DLD1 (cell line): ENCODE data around the gene KRTCAP2.

Experiments used
- in situ Hi-C: cut with HindIII; loops from 2 replicates; pipeline ENCODE4 v1.10.0; 2017; ENCODE audit warnings: low sequenced_read_pairs

KRTCAP2 gene

DNA sequence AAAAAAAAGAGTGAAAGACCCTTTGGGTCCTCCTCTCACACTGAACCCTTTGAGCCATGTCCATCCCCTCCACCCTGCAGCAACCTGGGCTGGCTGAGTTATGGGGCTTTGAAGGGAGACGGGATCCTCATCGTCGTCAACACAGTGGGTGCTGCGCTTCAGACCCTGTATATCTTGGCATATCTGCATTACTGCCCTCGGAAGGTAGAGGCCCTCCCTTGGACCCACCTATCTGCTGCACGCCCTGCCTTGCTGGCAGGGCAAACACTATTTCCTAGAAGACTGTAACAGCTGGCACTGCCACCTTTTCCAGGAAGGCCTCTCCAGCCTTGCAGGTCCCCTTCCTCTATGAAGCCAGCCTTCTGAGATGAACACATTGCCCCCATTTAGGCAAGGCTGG is 36.4 kb downstream of the KRTCAP2 start:
- in situ Hi-C loops: no loop called here

DNA sequence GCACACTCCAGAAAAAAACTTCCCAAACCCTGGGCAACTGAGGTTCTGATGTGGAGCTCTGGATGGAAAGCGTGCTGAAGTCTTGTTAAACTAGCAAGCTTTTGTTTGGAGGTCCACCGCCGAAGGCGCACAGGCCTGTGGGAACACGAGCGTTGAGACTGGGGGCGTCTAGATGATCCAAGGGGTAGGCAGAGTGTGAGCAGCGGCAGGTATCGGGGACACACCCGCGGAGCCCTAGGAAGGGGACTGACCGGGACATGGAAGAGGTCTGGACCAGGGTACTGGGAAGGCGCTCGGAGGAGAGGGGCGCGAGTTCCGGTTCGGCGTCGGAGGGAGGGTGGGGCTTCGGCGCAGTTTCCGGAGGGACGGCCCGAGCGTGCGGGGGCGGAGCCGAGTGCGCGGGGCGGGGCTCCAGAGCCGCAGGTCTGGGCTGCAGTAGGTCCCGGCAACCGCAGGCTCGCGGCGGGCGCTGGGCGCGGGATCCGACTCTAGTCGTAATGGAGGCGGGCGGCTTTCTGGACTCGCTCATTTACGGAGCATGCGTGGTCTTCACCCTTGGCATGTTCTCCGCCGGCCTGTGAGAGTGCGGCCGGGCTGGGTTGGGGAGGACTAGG is 37.6 kb downstream of the KRTCAP2 start, which contains the start of gene SLC50A1:
SLC50A1 (plus strand) TSS at position 438 of the 614 bp plus-strand sequence; CDS start at position 498, 60 bp downstream.
- in situ Hi-C loops: no loop called here

DNA sequence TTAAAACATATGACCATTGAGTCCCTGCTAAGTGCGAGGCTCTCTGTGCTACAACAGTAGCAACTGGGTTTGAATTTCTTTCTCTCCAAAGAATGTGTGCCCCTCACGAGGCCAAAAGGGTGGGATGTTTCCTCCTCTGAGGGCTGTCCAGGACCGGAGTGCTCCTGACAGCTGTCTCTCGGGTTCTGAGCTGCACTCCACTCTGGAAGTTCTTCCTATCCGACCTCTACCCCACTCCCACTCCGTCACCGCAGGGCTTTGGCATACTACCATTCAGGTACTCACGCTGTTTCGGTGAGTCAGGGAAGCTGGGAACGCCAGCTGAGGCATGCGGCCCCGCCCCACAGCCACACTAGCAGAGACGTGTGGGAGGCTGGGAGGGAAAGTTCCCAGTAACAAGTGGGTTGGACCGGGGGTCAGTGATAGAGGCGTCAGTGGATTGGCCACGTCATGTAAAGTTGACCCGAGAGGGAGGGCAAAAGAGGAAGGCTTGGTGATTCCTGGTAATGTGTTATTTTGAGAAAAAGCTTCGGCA is 38.2 kb downstream of the KRTCAP2 start:
- in situ Hi-C loops: no loop called here

DNA sequence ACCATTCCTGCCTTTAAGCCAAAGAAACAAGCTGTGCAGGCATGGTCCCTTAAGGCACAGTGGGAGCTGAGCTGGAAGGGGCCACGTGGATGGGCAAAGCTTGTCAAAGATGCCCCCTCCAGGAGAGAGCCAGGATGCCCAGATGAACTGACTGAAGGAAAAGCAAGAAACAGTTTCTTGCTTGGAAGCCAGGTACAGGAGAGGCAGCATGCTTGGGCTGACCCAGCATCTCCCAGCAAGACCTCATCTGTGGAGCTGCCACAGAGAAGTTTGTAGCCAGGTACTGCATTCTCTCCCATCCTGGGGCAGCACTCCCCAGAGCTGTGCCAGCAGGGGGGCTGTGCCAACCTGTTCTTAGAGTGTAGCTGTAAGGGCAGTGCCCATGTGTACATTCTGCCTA is 38.8 kb downstream of the KRTCAP2 start:
- in situ Hi-C loops: no loop called here

DNA sequence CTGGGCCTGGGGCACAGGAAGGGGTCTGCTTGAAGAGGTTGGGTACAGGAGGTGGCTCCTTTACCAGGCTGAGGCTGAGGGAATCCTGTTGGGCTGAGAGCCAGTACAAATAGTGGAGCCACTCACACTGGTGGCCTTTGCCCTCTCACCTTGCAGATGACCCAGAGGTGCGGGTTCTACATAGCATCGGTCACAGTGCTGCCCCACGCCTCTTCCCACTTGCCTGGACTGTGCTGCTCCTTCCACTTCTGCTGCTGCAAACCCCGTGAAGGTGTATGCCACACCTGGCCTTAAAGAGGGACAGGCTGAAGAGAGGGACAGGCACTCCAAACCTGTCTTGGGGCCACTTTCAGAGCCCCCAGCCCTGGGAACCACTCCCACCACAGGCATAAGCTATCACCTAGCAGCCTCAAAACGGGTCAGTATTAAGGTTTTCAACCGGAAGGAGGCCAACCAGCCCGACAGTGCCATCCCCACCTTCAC is 39.3 kb downstream of the KRTCAP2 start:
- in situ Hi-C loops: no loop called here

DNA sequence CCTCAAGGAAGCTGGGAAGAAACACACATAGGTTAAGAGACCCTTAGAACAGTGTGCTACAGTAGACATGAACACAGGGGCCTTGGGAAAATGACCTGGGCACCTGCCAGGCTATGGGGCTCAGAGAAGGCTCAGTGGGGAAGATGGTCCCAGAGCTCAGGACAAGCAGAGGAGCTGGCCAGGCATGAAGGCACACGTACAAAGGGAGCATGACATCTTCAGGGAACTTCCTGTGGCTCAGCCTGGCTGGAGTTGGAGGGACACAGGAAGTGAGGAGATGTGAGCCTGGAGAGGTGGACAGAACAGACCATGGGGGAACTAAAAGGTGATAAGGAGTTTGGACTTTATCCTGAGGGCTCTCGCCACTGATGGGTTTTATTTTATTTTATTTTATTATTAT is 41.2 kb downstream of the KRTCAP2 start:
- in situ Hi-C loops: no loop called here

DNA sequence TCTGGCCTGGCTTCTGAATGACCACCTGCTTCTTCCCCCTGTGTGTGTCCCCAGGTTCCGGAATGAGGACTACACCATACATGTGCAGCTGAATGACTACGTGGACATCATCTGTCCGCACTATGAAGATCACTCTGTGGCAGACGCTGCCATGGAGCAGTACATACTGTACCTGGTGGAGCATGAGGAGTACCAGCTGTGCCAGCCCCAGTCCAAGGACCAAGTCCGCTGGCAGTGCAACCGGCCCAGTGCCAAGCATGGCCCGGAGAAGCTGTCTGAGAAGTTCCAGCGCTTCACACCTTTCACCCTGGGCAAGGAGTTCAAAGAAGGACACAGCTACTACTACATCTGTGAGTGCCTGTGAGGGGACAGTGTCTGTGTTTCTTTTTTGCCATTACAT is 41.8 kb downstream of the KRTCAP2 start:
- in situ Hi-C loops: no loop called here

DNA sequence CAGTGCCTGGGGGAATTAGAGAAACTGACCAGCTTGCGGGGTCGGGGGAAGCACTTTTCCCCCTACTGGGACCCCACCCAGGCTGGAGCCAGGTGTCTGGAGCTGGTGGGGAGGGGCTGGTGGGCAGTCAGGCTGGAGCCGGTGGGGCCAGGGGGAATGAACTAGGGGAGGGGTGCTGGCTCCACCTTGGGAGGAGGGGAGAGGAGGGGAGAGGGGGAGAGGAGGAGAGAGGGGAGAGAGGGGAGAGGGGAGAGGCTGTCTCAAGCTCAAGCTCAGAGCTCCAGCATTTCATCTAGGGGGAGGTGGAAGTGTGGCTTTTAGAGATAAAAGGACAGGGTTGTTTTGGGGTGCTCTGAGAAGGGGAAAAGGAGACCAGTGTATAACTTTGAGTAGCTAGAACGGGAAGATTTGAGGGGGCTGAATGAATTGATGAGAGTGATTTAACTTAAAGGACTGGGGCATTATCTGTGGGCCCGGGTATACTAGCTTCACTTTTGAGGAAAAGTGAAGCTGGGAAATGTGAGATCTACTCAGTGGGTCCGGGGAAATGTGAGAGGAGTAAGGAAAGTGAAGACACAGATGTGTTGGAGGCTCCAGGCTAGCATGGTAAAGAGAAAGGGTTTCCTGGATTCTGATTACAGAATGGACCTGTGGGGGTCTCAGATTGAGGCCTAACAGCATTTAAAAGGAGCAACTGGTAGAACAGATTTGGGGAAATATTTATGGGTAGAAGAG is 42.7 kb downstream of the KRTCAP2 start:
- in situ Hi-C loops: no loop called here

DNA sequence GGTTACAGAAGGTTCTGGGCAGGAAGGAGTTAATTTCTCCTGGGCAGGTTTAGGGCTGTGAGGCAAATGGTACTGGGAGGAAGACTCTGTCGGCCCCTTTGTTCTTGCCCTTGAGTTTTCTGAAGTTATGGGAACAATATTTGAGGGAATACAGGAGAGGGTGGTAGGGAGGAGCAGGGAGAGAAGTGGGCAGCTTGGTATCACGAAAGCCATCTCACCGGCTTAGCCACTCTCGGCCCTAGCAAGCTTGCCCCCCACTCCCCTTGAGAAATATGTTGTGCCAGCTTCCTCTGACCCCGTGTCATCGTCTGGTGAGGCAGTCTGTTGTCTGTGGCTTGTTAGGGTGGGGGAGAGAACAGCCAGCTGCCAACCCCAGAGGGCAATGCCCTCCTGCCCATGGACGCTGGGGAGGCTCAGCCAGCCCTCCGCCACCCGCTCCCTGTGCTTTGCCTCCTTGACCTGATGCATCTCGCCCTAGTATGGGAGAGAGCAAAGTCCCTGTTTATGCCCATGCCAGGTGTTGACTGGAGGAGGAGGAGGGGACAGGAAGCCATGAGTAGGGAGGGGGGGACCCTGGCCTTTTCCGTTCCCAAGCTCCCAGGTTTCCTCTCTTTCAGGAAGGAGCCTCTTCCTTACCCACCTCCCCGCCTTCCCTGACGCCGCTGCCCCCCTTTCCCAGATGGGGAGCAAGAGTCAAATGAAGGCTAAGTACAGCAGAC is 44.2 kb downstream of the KRTCAP2 start:
- in situ Hi-C loops: no loop called here

DNA sequence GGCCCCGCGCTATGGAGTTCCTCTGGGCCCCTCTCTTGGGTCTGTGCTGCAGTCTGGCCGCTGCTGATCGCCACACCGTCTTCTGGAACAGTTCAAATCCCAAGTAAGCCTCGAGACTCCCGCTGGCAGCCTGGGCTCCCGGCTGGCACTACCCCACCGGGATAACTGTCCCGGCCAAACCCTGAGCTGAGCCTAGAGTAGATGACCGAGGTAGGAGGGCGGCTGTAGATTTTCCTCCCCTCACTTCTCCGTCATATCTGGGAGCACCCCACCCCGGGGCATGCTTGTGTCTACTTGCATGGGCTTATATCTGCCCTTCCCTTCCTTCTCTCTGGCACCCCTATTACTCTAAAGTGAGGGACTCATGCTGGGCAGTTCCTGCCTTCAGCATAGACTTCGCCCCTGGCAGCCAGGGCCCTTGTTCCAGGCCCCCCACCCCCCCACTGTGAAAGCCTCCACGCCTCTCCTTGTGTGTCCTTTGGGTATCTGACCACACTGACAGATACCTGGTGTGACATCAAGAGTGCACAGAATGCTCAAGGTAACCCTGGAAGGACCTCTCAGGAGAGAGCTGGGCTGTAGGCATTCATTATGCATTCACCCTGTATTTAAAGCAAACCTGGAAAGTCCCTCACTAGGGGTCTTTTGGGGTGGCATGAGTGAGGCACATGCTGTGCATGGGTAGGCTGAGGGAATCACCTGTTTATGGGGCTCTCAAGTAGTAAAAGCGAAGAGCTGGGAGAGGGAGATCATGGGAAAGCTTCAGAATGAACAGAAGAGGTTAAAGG is 44.9 kb downstream of the KRTCAP2 start:
- in situ Hi-C loops: no loop called here

DNA sequence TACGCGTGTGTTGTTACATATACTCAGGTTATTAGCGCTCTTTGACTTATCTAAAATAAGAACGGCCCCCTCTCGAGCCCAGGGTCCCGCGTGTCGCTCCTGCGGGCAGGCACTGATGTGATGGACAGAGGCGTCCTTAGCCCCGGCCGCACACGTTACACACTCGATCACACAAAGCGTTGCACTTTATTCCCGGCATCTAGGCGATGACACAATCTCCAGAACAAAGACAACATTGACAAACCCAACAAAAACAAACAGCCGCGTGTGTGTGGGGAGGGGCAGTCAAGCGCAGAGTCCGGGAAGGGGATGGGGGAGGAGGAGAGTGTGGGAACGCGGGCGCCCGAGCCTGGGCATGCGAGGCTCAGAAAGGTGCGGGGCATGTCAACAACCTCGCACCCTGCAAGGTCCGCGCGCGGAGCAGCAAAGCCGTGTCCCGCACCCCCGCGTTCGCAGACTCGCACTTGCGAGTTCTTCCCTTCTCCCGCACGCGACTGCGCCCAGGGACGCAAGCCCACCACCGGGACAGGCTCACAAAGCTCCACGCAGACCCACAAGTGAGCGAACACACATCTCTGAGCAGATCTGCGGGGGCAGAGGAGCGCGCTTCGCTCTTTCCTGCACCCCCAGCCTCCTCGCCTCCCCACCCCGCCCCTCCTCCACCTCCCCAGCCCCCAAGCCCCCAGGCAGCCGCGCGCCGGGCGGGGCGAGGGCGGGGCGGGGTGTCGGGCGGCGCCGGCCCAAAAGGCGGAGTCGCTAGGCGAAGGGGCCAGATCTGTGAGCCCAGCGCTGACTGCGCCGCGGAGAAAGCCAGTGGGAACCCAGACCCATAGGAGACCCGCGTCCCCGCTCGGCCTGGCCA is 45.8 kb downstream of the KRTCAP2 start, which contains the start of gene EFNA1:
EFNA1 (plus strand) TSS at position 772 of the 862 bp plus-strand sequence. CDS start 102 bp downstream, outside the sequence.
- in situ Hi-C loops: no loop called here

DNA sequence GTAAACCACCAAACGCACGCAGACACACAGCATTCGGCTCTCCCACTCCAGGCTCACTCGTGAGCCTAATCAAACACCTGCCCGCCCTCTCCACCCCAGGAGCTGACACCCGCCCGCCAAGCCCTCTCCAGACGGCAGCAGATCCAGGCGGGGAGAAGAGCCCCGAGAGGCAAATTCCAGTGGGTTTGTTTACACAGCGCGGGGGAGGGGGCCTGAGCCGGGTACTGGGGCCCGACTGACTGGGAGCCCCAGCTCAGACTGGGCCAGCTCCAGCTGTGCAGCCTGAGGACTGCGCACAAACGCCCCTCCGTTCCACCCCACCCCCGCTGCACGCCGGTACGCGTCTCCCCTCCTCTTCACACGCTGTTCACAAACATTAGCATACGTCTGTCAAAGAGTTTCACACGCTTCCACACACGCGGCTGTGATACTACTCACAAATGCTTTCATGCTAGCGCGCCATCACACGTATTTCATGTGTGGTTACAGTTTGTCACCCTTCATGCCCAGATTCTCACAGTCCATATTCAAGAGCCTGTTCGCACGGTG is 46.5 kb downstream of the KRTCAP2 start:
- in situ Hi-C loops: no loop called here

DNA sequence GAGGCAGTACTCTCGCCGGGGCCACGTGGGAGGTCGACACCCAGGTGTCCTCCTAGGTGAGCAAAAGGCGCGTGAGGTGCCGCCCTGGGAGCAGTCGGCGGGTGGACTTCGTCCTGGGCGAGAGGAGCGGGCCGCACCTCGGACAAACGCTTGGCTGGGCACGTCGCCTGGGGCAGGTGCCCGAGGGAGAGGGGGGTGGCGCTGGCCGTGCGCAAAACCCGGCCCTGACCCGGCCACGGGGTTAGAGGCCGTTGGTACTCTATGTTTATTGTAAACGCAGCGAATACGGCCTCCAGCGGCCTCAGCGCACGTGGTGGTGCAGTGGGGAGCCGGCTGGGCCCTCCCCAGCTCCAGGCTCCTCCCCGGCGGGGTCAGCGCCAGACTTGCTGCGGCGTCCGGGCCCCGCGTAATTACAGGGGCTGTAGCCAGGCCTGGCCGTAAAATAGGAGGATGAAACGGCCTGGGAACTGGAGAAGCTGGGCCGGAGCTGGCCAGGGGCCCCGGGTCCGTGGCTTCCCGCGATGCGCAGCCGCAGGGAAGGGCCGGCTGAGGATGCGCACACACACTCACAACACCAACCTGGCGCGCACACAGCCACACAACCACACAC is 47.1 kb downstream of the KRTCAP2 start:
- in situ Hi-C loops: no loop called here

DNA sequence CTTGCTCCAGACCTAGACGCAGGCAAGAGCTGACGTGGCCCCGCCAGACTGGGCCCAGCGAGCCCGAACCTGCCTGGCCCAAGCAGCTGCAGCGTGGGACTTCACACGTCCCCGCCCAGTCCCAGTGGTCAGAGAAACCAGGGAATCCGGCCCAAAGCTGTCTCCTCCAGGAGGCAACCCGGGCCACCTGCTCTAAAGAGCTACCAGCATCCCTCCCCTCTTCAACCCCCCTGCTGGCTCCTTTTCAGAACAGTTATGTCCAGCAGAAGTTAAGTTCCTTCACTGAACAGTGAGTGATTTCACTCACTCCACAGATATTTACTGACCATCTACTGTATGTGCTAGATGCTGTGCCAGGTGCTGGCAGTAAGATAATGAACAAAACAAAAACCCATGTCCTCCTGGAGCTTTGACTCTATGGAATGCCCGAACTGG is 47.6 kb downstream of the KRTCAP2 start:
- in situ Hi-C loops: no loop called here

DNA sequence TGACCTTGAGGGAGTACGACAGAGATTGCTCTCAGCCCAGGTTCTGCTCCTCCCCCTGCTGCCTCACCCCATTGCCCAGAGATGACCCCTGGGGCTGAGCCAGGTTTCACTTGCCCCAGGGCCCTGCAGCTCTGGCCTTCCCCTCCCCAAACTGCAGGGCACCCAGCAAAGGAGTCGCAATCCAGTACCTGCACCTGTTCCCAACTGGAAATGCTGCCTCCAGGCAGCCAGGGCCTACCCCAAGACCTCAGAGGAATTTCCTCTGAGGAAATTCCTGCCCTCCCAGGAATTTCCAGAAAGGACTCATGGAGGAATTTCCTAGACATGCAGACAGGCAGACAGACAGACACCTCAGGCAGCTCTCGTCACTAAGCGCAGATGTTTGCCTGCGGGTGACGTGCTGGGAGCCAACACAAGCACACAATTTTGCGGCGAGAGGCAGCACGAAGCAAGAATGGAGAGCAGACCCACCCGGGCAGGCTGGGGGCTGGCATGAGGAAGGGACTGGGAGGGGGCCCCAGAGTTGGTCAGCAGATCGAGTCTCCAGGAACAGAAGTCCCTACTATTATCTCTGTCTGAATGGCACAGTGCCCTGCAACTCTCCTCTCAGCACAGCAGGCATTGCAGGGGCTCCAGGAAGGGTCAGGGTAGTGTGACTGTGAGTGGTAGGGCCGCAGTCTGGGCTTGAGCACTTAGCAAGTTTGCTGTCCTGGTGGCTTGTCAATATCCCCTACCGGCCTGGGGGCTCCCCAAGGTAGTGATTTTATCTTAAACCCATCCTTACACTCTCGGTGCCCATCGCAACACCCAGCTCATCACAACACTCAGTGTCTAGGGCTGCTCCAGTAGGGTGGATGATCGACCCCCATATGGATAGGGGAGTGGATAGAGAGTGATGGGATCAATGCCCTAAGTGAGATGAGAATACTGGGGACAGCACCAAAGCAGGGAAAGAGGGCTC is 48.3 kb downstream of the KRTCAP2 start:
- in situ Hi-C loops: no loop called here

DNA sequence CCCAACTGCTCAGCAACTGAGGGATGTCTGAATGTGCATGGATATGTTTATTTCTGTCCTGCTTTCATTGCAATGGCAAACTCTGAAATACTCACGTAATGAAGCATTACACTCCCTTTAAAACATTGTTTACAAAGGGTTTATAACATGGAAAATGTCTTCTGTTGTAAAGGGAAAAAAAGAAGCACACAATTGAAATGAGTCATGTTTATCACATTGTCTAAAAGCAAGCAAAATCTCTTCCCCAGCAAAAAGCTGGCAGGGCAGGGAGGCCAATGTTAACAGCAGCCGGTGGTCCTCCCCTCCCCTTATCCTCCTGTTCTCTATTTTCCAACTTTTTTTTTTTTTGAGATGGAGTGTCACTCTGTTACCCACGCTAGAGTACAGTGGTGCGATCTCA is 49.3 kb downstream of the KRTCAP2 start:
- in situ Hi-C loops: no loop called here

DNA sequence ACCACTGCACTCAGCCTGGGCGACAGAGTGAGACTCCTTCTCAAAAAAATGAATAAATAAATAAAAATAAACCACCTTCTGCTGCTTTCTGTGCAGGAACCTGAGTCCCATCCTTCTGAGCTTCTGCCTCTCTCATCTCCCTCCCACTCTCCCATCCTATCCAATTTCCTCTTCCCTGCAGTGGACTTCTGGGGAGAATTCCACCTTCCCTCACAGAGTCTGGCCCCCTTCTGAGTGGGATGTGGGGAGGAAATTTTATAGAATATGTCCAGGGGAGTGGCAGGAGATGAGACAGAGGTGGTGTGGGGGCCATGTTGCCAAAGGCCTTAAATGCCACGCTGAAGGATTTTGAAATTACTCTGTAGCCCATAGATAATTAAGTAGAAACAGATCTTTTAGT is 50.8 kb downstream of the KRTCAP2 start:
- in situ Hi-C loops: no loop called here

DNA sequence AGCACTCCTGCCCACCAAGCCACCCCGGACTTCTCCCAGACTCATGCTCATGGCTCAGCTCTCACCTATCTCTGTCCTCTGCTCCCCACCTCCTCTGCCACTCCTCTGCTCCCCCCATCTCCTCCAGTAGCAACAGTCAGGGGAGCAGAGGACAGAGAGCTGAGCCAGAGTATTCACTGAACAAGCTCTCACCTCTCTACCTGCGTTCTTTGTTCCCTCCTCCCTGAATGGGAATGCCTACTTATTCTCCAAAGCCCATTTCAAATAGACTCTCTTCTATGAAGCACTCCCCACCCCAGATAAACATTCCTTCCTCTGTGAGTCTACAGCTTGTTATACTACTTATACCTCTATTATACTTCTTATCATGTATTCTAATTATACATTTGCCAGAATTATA is 51.9 kb downstream of the KRTCAP2 start:
- in situ Hi-C loops: no loop called here
